AG04450 (cell line): ENCODE results near the gene MEGF9. TPM values are rescaled to one million over a fixed set of nuclear protein-coding genes. Genes with fewer than 3 reads are reported as not detected.

Experiments used
- CTCF ChIA-PET: fragments of 300-600, 350-600 bp; formaldehyde crosslinking; extraction: SDS; loops from one replicate; lab custom pipeline; 2022; ENCODE audit warnings: antibody characterized with exemption, inconsistent platforms; lab: Charles Lee
- POLR2A ChIA-PET: fragments of 350-600 bp; formaldehyde crosslinking; extraction: SDS; loops from one replicate; lab custom pipeline; 2021; ENCODE audit warnings: antibody characterized with exemption, inconsistent platforms; lab: Yijun Ruan, JAX
- DNase-seq: peaks from one replicate; pipeline ENCODE4 v3.0.0-alpha.2; 2011; ENCODE audit warnings: low read depth, low spot score
- H3K27ac ChIP-seq: one replicate; pipeline ENCODE4 v1.5.1; 2012; ENCODE audit warnings: low read depth, low read length, control low read depth
- H3K27me3 ChIP-seq: one replicate; pipeline ENCODE4 v1.6.0; 2012; ENCODE audit warnings: low read length; ENCODE audit not compliant: control insufficient read depth, insufficient read depth
- H3K4me3 ChIP-seq: 2 replicates; pipeline ENCODE4 v1.5.1; 2011; ENCODE audit warnings: mild to moderate bottlenecking, low read depth, low read length, control low read depth
- H3K9me3 ChIP-seq: 2 replicates; pipeline ENCODE4 v1.5.1; 2012; ENCODE audit warnings: low read length; ENCODE audit not compliant: control insufficient read depth, insufficient read depth
- CTCF ChIP-seq: IDR thresholded peaks from 2 replicates; pipeline ENCODE4 v1.5.1; 2011; ENCODE audit warnings: low read depth, low read length, control low read depth, inconsistent platforms
- polyA plus RNA-seq: library from polyadenylated mRNA; depleted of rRNA; stranded (reverse); fragments of >200 nt; gene quantifications from 2 replicates; pipeline ENCODE4 v1.2.3, GENCODE V29; 2011

Gene MEGF9
- polyA plus RNA-seq, 1 experiment = 12.9 TPM

DNA sequence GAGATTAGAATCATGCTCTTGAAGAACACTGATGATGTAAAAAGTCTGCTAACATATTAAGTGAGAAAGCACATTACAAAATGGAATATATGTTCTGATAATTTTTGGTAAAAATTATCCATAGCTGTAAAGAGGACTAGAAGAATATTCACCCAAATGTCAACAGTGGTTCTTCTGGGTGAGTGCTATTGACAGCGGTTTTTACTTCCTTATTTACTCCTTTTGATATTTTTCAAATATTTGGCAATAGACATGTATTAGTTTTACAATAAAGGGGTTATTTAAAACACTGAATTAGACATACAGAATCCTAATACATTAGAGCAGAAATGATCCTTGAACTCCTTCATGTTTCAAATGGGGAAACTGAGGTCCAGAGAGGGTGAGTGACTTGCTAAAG lies 26.9 kb upstream of the MEGF9 start:
- DNase-seq = no peak
- no peak overlapping the region for H3K4me3 ChIP-seq
- H3K9me3 ChIP-seq = peaks cover 2% of the 10 kb centered on the region; the same call in 1 of the 2 replicates
- POLR2A ChIA-PET = interaction anchor here (0.7 kb wide), 1 partner anchor 26 kb away, joined by 3 read pairs; no protein-coding TSS in a partner anchor
- CTCF ChIA-PET = interaction anchor here (1.1 to 1.5 kb wide), 2 partner anchors 10 to 15 kb away, joined by 4 to 7 read pairs; no protein-coding TSS in a partner anchor
- H3K27me3 ChIP-seq = no peaks in the 10 kb centered on the region
- no peak overlapping the region for H3K27ac ChIP-seq
- no peak for TF ChIP-seq CTCF

- H3K27ac ChIP-seq = no peak overlapping the region
- no peak for DNase-seq
- no peaks in the 10 kb centered on the region for H3K9me3 ChIP-seq
- no peak overlapping the region for H3K4me3 ChIP-seq
- ChIA-PET POLR2A (no interaction called here), CTCF (interaction anchor here (1.1 to 1.5 kb wide), 2 partner anchors 9 to 16 kb away, joined by 4 to 7 read pairs; no protein-coding TSS in a partner anchor)
- TF ChIP-seq CTCF = no peak
- H3K27me3 ChIP-seq = no peaks in the 10 kb centered on the region
Observed at GRCh38 chr9:120740132-120740531, 25.9 kb upstream of the MEGF9 start.

GRCh38 chr9:120737416-120738165 lies 23.3 kb upstream of the MEGF9 start:
- Histone ChIP-seq H3K27ac (no peak overlapping the region), H3K9me3 (no peaks in the 10 kb centered on the region), H3K4me3 (no peak overlapping the region), H3K27me3 (no peaks in the 10 kb centered on the region)
- POLR2A ChIA-PET = no interaction called here
- CTCF ChIA-PET = no interaction called here
- DNase-seq = no peak
- no peak for TF ChIP-seq CTCF

GRCh38 chr9:120736881-120737280 lies 22.6 kb upstream of the MEGF9 start:
- no peak for TF ChIP-seq CTCF
- Histone ChIP-seq H3K27ac (no peak overlapping the region), H3K9me3 (no peaks in the 10 kb centered on the region), H3K4me3 (no peak overlapping the region), H3K27me3 (no peaks in the 10 kb centered on the region)
- DNase-seq = no peak
- CTCF ChIA-PET = interaction anchor here (2.1 to 3.9 kb wide), 2 partner anchors 19 to 117 kb away, joined by 13 to 14 read pairs; no protein-coding TSS in a partner anchor
- POLR2A ChIA-PET = interaction anchor here (0.7 kb wide), 2 partner anchors 76 to 168 kb away, joined by 3 read pairs; no protein-coding TSS in a partner anchor
